ENCODE measurements around the gene UVRAG.

DNA sequence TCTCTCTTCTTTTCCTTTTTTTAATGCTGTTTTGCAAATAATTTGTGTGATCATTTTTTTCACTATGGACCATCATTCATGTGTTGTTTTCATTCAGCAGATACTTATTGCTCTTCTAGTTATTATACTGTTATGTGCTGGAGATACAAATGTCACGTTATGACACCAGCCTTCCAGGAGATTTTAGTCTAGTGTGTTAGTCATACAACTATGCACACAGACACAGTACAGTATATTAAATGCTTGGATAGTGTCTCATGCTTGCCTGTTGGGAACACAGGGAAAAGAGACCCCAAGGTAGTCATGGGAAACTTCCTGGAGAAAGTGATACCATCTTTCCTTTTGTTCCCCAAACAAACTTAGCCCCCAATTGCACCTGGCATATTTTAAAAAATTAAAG is 116.1 kb downstream of the UVRAG start:
- TF ChIP-seq, protein P1, sequence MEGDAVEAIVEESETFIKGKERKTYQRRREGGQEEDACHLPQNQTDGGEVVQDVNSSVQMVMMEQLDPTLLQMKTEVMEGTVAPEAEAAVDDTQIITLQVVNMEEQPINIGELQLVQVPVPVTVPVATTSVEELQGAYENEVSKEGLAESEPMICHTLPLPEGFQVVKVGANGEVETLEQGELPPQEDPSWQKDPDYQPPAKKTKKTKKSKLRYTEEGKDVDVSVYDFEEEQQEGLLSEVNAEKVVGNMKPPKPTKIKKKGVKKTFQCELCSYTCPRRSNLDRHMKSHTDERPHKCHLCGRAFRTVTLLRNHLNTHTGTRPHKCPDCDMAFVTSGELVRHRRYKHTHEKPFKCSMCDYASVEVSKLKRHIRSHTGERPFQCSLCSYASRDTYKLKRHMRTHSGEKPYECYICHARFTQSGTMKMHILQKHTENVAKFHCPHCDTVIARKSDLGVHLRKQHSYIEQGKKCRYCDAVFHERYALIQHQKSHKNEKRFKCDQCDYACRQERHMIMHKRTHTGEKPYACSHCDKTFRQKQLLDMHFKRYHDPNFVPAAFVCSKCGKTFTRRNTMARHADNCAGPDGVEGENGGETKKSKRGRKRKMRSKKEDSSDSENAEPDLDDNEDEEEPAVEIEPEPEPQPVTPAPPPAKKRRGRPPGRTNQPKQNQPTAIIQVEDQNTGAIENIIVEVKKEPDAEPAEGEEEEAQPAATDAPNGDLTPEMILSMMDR (IDR thresholded peaks at IDR 0.05): no peak
- TF ChIP-seq POLR2A (IDR thresholded peaks at IDR 0.05): no peak

All from upper lobe of left lung (tissue), 4 donors.